Measurements from ENCODE around the gene PLAAT3. TPM values are rescaled to one million over a fixed set of nuclear protein-coding genes. Genes with fewer than 3 reads are reported as not detected.

Gene PLAAT3
- total RNA-seq, 1 experiment from 2014 or later = 0.48 TPM

DNA sequence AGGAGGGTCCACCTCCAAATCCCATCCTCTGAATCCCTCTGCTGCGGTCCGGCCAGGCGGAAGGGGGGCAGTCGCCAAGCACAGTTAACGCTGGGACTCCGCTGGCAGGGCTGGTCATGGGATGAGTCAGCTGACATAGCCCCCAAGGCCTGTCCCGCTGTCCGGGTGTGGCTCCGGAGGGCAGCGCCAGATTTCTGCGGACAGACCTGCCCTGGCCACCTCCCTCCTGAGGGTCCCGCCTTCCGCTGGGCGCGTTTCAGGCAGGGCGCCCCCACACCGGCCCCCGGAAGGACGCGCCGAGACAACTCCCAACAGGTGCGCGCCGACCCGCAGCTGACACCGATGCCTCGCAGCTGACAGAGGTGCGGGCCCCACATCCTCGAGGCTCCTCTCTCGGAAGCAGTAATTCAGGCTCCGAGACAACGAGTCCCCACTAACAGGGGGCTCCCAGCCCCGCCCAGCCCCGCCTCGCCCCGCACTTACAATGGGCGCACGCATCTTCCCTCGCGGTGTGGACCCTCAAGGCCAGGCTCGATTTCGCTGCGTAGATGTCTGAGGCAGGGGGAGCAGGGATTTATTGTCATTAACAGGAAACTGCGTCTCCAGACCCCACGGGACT is 607 bp downstream of the PLAAT3 start:
- Histone ChIP-seq H3K4me3 (ENCODE audit: low read length) (peak overlapping the region; percentile 52; the same call in 1 of the 2 replicates), H2AFZ (ENCODE audit: low read length) (no peak overlapping the region), H3K4me2 (ENCODE audit: low read depth, low read length, poor library complexity, severe bottlenecking) (peak overlapping the region; percentile 47), H3K36me3 (ENCODE audit: insufficient read depth, low read length) (no peaks in the 10 kb centered on the region), H3K9me3 (ENCODE audit: low read length) (no peaks in the 10 kb centered on the region), H3K79me2 (ENCODE audit: low read length) (no peaks in the 10 kb centered on the region), H3K4me1 (ENCODE audit: low read length) (peaks cover 5% of the 10 kb centered on the region; the same call in 1 of the 2 replicates), H4K20me1 (ENCODE audit: insufficient read depth, low read depth, low read length) (no peaks in the 10 kb centered on the region), H3K9me2 (replicated peaks; ENCODE audit: insufficient read depth, low read length) (no peaks in the 10 kb centered on the region), H3K9ac (ENCODE audit: low read length) (0 out of 2 replicates have a peak overlapping the region, but pooled peaks have one; percentile 20), H3K27ac (ENCODE audit: low read length) (no peak overlapping the region), H3K27me3 (ENCODE audit: low read length) (no peaks in the 10 kb centered on the region)
- no peak for DNase-seq

DNA sequence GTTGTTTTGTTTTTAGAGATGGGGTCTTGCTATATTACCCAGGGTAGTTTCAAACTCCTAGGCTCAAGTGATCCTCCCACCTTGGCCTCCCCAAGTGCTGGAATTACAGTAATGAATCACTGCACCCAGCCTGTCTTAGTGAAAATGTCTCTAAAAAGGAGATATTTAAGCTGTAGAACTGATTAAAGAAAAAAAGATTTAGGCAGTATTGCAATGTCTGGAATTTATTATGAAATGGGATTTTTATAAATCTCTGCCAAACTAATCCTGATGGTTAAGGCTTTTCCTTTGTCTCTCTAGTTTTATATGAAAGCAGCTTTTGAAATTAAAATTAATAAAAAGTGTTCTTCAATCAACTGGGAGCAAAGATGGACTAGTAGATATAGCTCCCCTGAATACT is 2.1 kb downstream of the PLAAT3 start:
- H3K9me2 ChIP-seq (replicated peaks; ENCODE audit: insufficient read depth, low read length) = no peaks in the 10 kb centered on the region
- H3K9ac ChIP-seq (ENCODE audit: low read length) = no peak overlapping the region
- no peak overlapping the region for H3K4me2 ChIP-seq (ENCODE audit: low read depth, low read length, poor library complexity, severe bottlenecking)
- peaks cover 5% of the 10 kb centered on the region; the same call in 1 of the 2 replicates for H3K4me1 ChIP-seq (ENCODE audit: low read length)
- H3K36me3 ChIP-seq (ENCODE audit: insufficient read depth, low read length) = no peaks in the 10 kb centered on the region
- no peak overlapping the region for H3K4me3 ChIP-seq (ENCODE audit: low read length)
- H3K27ac ChIP-seq (ENCODE audit: low read length) = no peak overlapping the region
- no peaks in the 10 kb centered on the region for H3K9me3 ChIP-seq (ENCODE audit: low read length)
- H3K79me2 ChIP-seq (ENCODE audit: low read length) = no peaks in the 10 kb centered on the region
- H3K27me3 ChIP-seq (ENCODE audit: low read length) = no peaks in the 10 kb centered on the region
- DNase-seq = no peak
- H2AFZ ChIP-seq (ENCODE audit: low read length) = no peak overlapping the region
- no peaks in the 10 kb centered on the region for H4K20me1 ChIP-seq (ENCODE audit: insufficient read depth, low read depth, low read length)

GRCh38 chr11:63611395-63611747 is 2.9 kb downstream of the PLAAT3 start:
- no peak for DNase-seq
- H3K79me2 ChIP-seq (ENCODE audit: low read length) = no peaks in the 10 kb centered on the region

DNA sequence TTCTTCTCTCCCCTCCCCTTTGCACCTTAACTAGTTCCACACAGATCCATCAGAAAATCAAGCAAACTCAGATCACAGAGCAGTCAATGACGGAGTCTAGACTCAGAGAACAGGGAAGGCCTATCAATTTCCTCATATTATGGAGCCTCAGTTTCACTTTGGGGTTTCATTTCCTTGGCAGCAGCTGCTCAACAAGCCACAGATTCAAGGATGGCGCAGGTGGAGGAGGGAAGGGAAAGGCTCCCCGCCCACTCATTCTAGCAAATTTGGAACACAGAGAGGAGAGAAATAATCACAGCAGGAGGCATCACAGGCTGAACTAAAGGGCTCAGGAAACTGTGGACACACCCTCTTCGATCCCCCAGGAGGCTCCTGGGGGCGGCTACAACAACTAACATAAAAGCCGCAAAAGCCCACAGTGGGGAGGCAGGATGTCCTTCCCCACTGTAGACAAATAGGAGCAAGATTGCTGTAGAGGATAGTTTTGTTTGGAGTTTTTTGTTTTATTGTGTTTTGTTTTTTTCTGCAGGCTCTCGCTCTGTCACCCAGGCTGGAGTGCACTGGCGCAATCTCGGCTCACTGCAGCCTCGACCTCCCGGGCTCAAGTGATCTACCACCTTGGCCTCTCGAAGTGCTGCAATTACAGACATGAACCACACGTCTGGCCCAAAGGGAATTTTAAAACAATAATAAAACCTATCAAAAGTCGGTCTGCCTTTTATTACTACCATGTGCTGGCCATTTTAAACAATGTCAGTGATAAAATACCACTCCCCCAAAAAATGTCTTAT is 3.4 kb downstream of the PLAAT3 start:
- H3K9me2 ChIP-seq (replicated peaks; ENCODE audit: insufficient read depth, low read length) = no peaks in the 10 kb centered on the region
- H3K9me3 ChIP-seq (ENCODE audit: low read length) = no peaks in the 10 kb centered on the region
- no peak overlapping the region for H3K4me3 ChIP-seq (ENCODE audit: low read length)
- no peak overlapping the region for H2AFZ ChIP-seq (ENCODE audit: low read length)
- no peaks in the 10 kb centered on the region for H4K20me1 ChIP-seq (ENCODE audit: insufficient read depth, low read depth, low read length)
- H3K79me2 ChIP-seq (ENCODE audit: low read length) = no peaks in the 10 kb centered on the region
- H3K27me3 ChIP-seq (ENCODE audit: low read length) = no peaks in the 10 kb centered on the region
- H3K27ac ChIP-seq (ENCODE audit: low read length) = no peak overlapping the region
- no peak overlapping the region for H3K4me2 ChIP-seq (ENCODE audit: low read depth, low read length, poor library complexity, severe bottlenecking)
- no peak overlapping the region for H3K9ac ChIP-seq (ENCODE audit: low read length)
- peaks cover 5% of the 10 kb centered on the region; the same call in 1 of the 2 replicates for H3K4me1 ChIP-seq (ENCODE audit: low read length)
- DNase-seq = no peak
- H3K36me3 ChIP-seq (ENCODE audit: insufficient read depth, low read length) = no peaks in the 10 kb centered on the region

More at GRCh38 chr11:63611395-63611747, 2.9 kb downstream of the PLAAT3 start:
- no peaks in the 10 kb centered on the region for H3K9me2 ChIP-seq (replicated peaks; ENCODE audit: insufficient read depth, low read length)
- no peaks in the 10 kb centered on the region for H3K27me3 ChIP-seq (ENCODE audit: low read length)
- H3K9ac ChIP-seq (ENCODE audit: low read length) = no peak overlapping the region
- no peak overlapping the region for H2AFZ ChIP-seq (ENCODE audit: low read length)
- no peak overlapping the region for H3K27ac ChIP-seq (ENCODE audit: low read length)
- H4K20me1 ChIP-seq (ENCODE audit: insufficient read depth, low read depth, low read length) = no peaks in the 10 kb centered on the region
- no peak overlapping the region for H3K4me3 ChIP-seq (ENCODE audit: low read length)
- H3K4me1 ChIP-seq (ENCODE audit: low read length) = peaks cover 5% of the 10 kb centered on the region; the same call in 1 of the 2 replicates
- H3K9me3 ChIP-seq (ENCODE audit: low read length) = no peaks in the 10 kb centered on the region
- H3K4me2 ChIP-seq (ENCODE audit: low read depth, low read length, poor library complexity, severe bottlenecking) = no peak overlapping the region
- H3K36me3 ChIP-seq (ENCODE audit: insufficient read depth, low read length) = no peaks in the 10 kb centered on the region

DNA sequence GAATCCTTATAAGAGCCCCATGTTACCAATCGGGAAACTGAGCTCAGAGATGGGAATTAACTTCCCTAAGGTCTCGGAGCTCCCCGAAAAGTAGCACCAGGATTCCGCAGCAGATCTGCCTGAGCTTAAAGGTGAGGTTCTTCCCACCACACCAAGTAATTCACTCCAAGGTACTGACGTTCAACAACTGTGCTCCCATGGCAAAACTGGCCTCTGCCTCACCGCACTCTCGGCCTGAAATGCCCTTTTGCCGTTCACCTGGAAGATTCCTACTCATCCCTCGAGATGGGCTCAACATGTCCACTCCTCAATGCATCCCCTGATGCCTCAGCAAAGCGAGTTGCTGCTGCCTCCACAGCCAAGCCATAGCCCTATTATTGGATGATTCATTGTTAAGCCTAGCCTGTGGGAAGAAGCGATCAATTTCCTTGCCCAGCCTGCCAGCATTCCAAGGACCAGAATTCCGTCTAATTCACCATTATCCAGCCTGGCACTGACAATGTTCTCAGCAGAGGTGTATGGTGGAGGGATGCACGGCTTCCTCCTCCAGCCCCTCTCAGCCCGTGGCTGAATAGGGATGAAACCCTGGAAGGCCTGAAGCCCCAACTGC is 4.2 kb downstream of the PLAAT3 start:
- Histone ChIP-seq H2AFZ (ENCODE audit: low read length) (no peak overlapping the region), H3K9me3 (ENCODE audit: low read length) (no peaks in the 10 kb centered on the region), H3K36me3 (ENCODE audit: insufficient read depth, low read length) (no peaks in the 10 kb centered on the region), H3K9me2 (replicated peaks; ENCODE audit: insufficient read depth, low read length) (no peaks in the 10 kb centered on the region), H3K4me2 (ENCODE audit: low read depth, low read length, poor library complexity, severe bottlenecking) (no peak overlapping the region), H4K20me1 (ENCODE audit: insufficient read depth, low read depth, low read length) (no peaks in the 10 kb centered on the region), H3K79me2 (ENCODE audit: low read length) (no peaks in the 10 kb centered on the region), H3K4me1 (ENCODE audit: low read length) (peaks cover 5% of the 10 kb centered on the region; the same call in 1 of the 2 replicates), H3K27me3 (ENCODE audit: low read length) (no peaks in the 10 kb centered on the region), H3K27ac (ENCODE audit: low read length) (no peak overlapping the region), H3K4me3 (ENCODE audit: low read length) (no peak overlapping the region), H3K9ac (ENCODE audit: low read length) (no peak overlapping the region)
- DNase-seq = no peak

DNA sequence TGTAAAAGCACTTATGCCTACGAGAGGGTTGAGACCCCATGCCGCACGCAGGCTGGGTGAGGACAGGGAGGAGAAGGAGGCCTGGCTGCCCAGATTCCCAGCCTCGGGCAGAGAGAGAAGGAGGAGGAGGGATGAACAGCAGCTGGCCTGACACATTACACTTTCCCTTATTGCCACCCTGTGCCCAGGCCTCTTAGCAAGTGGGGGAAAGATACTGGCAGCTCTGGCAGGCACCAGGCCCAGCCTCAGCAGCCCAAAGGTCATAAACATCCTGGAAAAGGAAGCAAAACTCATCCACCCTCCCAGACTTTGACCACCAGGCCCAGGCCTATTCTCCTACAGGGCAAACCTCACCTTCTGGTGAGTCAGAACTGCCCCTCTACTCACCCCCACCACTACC is 4.7 kb downstream of the PLAAT3 start:
- peaks cover 5% of the 10 kb centered on the region; the same call in 1 of the 2 replicates for H3K4me1 ChIP-seq (ENCODE audit: low read length)
- no peaks in the 10 kb centered on the region for H3K36me3 ChIP-seq (ENCODE audit: insufficient read depth, low read length)
- H4K20me1 ChIP-seq (ENCODE audit: insufficient read depth, low read depth, low read length) = no peaks in the 10 kb centered on the region
- no peaks in the 10 kb centered on the region for H3K9me2 ChIP-seq (replicated peaks; ENCODE audit: insufficient read depth, low read length)
- H2AFZ ChIP-seq (ENCODE audit: low read length) = no peak overlapping the region
- no peak overlapping the region for H3K4me3 ChIP-seq (ENCODE audit: low read length)
- H3K27me3 ChIP-seq (ENCODE audit: low read length) = no peaks in the 10 kb centered on the region
- no peak for DNase-seq
- no peaks in the 10 kb centered on the region for H3K79me2 ChIP-seq (ENCODE audit: low read length)
- no peak overlapping the region for H3K4me2 ChIP-seq (ENCODE audit: low read depth, low read length, poor library complexity, severe bottlenecking)
- H3K27ac ChIP-seq (ENCODE audit: low read length) = no peak overlapping the region
- H3K9me3 ChIP-seq (ENCODE audit: low read length) = no peaks in the 10 kb centered on the region
- H3K9ac ChIP-seq (ENCODE audit: low read length) = no peak overlapping the region

- Histone ChIP-seq H3K9me3 (ENCODE audit: low read length) (no peaks in the 10 kb centered on the region), H3K9ac (ENCODE audit: low read length) (no peak overlapping the region), H3K27me3 (ENCODE audit: low read length) (no peaks in the 10 kb centered on the region), H3K36me3 (ENCODE audit: insufficient read depth, low read length) (no peaks in the 10 kb centered on the region), H3K79me2 (ENCODE audit: low read length) (no peaks in the 10 kb centered on the region), H3K4me2 (ENCODE audit: low read depth, low read length, poor library complexity, severe bottlenecking) (no peak overlapping the region), H3K9me2 (replicated peaks; ENCODE audit: insufficient read depth, low read length) (no peaks in the 10 kb centered on the region), H3K4me1 (ENCODE audit: low read length) (no peaks in the 10 kb centered on the region), H3K27ac (ENCODE audit: low read length) (no peak overlapping the region), H3K4me3 (ENCODE audit: low read length) (no peak overlapping the region), H2AFZ (ENCODE audit: low read length) (no peak overlapping the region), H4K20me1 (ENCODE audit: insufficient read depth, low read depth, low read length) (no peaks in the 10 kb centered on the region)
- no peak for DNase-seq
These were observed 5.6 kb downstream of the PLAAT3 start for GRCh38 chr11:63608353-63609345.

Data from Karpas-422 (cell line).